ENCODE results near the gene PNPLA6.
A peak's percentile ranks its signal among the peaks of the same experiment; 100 is the strongest.

PNPLA6 gene

GRCh38 chr19:7535047-7535997, at the start of gene PNPLA6:
Gene PNPLA6 (plus strand): TSS chr19:7535717. CDS start chr19:7535789, 72 bp downstream.
- DNase-seq = peak; percentile 90 to 93

- no peak for DNase-seq
Observed at GRCh38 chr19:7486923-7487322, 48.6 kb upstream of the PNPLA6 start.

- DNase-seq = peak; percentile 84 to 90
Observed at GRCh38 chr19:7488736-7489353, 46.7 kb upstream of the PNPLA6 start, which contains the start of gene PEX11G. Gene PEX11G (minus strand): TSS chr19:7489035. CDS start chr19:7489010, 25 bp downstream.

- no peak for DNase-seq
Observed at GRCh38 chr19:7489609-7490044, 45.9 kb upstream of the PNPLA6 start.

GRCh38 chr19:7492142-7492541, 43.4 kb upstream of the PNPLA6 start:
- DNase-seq = peak; percentile 33 to 34

- no peak for DNase-seq
Observed at GRCh38 chr19:7492558-7492957, 43.0 kb upstream of the PNPLA6 start.

GRCh38 chr19:7494416-7495098, 41.0 kb upstream of the PNPLA6 start:
- no peak for DNase-seq

- DNase-seq = no peak
Observed at GRCh38 chr19:7497292-7497691, 38.2 kb upstream of the PNPLA6 start.

GRCh38 chr19:7500811-7501450, 34.6 kb upstream of the PNPLA6 start:
- DNase-seq = peak in 1 of 2 donors; percentile 22

GRCh38 chr19:7502552-7502951, 33.0 kb upstream of the PNPLA6 start:
- DNase-seq = no peak

- no peak for DNase-seq
Observed at GRCh38 chr19:7504684-7505083, 30.8 kb upstream of the PNPLA6 start.

- no peak for DNase-seq
Observed at GRCh38 chr19:7505288-7505681, 30.2 kb upstream of the PNPLA6 start.

- no peak for DNase-seq
Observed at GRCh38 chr19:7505682-7506384, 29.7 kb upstream of the PNPLA6 start.

- DNase-seq = no peak
Observed at GRCh38 chr19:7506385-7507328, 28.9 kb upstream of the PNPLA6 start.

- no peak for DNase-seq
Observed at GRCh38 chr19:7507884-7508283, 27.6 kb upstream of the PNPLA6 start.

- no peak for DNase-seq
Observed at GRCh38 chr19:7509625-7510024, 25.9 kb upstream of the PNPLA6 start.

- DNase-seq = no peak
Observed at GRCh38 chr19:7512400-7512851, 23.1 kb upstream of the PNPLA6 start.

- no peak for DNase-seq
Observed at GRCh38 chr19:7513809-7514642, 21.5 kb upstream of the PNPLA6 start.

GRCh38 chr19:7515110-7515644, 20.3 kb upstream of the PNPLA6 start:
- DNase-seq = no peak

All from activated CD4-positive, alpha-beta T cell treated with anti-CD3 and anti-CD28 coated beads for 4 hours (primary cell).